IPS DF 6.9 (cell line): ENCODE results near the gene CACNG7.

Experiments used
- DNase-seq: peaks from one replicate; pipeline ENCODE4 v3.0.0-alpha.2; 2013; ENCODE audit warnings: low read depth, low spot score
- H3K27ac ChIP-seq: one replicate; pipeline ENCODE4 v1.5.1; 2013; ENCODE audit warnings: low read length, control low read depth
- H3K27me3 ChIP-seq: 2 replicates; pipeline ENCODE4 v1.6.1; 2013; ENCODE audit warnings: mild to moderate bottlenecking, low read length; ENCODE audit not compliant: control insufficient read depth, insufficient read depth
- H3K36me3 ChIP-seq: 2 replicates; pipeline ENCODE4 v1.6.1; 2013; ENCODE audit warnings: low read length; ENCODE audit not compliant: control insufficient read depth, insufficient read depth
- H3K4me1 ChIP-seq: 2 replicates; pipeline ENCODE4 v1.6.1; 2013; ENCODE audit warnings: low read length; ENCODE audit not compliant: control insufficient read depth, insufficient read depth
- H3K4me3 ChIP-seq: 2 replicates; pipeline ENCODE4 v1.5.1; 2013; ENCODE audit warnings: mild to moderate bottlenecking, low read length
- H3K9me3 ChIP-seq: 2 replicates; pipeline ENCODE4 v1.6.1; 2013; ENCODE audit warnings: low read length, inconsistent platforms; ENCODE audit not compliant: control insufficient read depth, insufficient read depth
- WGBS: extraction: QIAGEN DNeasy Blood & Tissue Kit; methylation state at CpG from one replicate; pipeline ENCODE4 v1.1.7; 2013; ENCODE audit warnings: mixed read lengths, missing lambda C conversion rate; ENCODE audit not compliant: insufficient read length, insufficient coverage; 5-methylcytosine and 5-hydroxymethylcytosine counted together

CACNG7 gene

GRCh38 chr19:53879140-53880081 lies 29.7 kb upstream of the CACNG7 start:
- Histone ChIP-seq H3K27ac (no peak overlapping the region), H3K36me3 (peaks cover 3% of the 10 kb centered on the region), H3K27me3 (no peaks in the 10 kb centered on the region), H3K4me1 (no peaks in the 10 kb centered on the region), H3K9me3 (no peaks in the 10 kb centered on the region), H3K4me3 (peak overlapping the region; percentile 44; the same call in 1 of the 2 replicates)
- no peak for DNase-seq
- no CpG with 5 or more reads among the region's 51 CpGs for WGBS

DNA sequence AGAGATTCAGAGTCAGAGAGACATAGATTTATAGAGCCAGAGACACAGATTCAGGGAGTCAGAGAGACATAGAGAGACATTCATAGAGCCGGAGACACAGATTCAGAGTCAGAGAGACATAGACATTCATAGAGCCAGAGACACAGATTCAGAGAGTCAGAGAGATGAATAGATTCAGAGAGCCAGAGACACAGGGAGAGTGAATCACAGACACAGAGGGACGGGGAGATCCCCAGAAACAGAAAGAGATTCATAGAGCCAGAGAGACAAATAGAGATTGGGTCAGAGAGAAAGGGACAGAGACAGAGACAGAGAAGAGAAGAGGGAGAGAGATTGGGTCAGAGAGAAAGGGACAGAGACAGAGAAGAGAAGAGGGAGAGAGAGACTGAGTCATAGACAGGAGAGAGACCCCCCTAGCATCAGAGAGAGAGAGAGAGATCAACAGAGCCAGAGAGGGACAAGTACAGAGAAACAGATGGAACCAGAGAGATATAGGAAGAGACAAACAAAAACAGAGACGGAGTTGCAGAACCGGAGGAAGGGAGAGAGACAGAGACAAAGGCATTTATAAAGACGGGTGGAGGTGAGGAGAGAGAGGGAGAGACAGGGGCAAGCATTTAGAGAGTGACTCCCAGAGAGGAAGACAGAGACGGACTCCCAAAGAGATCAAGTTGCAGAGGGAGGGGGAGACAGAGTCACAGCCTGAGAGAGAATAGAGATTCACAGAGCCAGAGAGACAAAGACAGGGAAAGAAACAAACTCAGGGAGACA lies 28.2 kb upstream of the CACNG7 start:
- H3K4me3 ChIP-seq: no peak overlapping the region
- H3K9me3 ChIP-seq: no peaks in the 10 kb centered on the region
- no peaks in the 10 kb centered on the region for H3K4me1 ChIP-seq
- no peak for DNase-seq
- H3K27me3 ChIP-seq: no peaks in the 10 kb centered on the region
- no peaks in the 10 kb centered on the region; the same call in 1 of the 2 replicates for H3K36me3 ChIP-seq
- no peak overlapping the region for H3K27ac ChIP-seq
- WGBS: no CpG with 5 or more reads among the region's 6 CpGs

DNA sequence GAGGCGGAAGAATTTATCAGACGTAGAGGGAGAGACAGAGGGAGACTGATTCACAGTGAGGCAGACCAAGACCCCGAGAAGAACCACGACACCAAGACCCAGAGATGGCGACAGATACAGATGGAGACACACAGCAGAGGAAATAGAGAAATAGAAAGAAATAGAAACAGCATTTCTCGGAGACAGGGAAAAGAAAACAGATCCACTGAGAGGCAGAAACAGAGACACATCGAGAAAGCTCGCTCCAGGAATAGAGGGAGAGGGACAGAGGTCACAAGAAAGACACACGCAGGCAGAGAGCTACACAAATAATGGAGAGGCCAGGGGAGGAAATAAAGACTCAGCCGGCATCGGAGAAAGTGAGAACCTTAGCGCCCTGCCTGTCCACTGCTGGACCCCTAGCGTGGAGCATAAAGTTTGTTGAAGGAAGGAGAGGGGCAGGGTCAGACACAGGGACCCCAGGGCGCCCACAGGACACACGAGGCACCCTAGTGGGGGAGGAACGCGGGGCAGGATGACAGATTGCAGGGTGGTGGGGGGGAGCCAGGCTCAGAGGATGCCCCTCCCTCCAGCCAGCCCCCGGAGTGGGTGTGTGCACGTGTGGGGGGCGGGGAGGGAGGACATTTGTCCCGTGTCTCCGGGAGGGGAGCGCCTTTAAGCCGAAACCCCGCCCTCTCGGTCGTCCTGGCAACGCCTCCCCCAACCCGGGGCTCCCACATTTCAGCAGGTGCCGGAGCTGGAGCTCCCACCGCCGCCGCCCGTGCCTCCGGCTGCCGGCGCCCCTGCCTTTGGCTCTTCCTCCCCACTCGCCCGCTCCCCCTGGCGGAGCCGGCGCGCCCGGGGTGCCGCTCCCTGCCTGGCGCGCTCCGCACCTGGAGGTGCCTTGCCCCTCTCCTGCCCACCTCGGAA lies 27.3 kb upstream of the CACNG7 start, which contains the start of gene PRKCG:
PRKCG (plus strand) TSS at position 716 of the 909 bp plus-strand sequence. CDS start 298 bp downstream, outside the sequence.
- Histone ChIP-seq H3K27me3 (no peaks in the 10 kb centered on the region), H3K36me3 (no peaks in the 10 kb centered on the region), H3K27ac (no peak within 1 kb of the TSS), H3K4me3 (peak within 1 kb of the TSS; percentile 39; the same call in 1 of the 2 replicates), H3K9me3 (no peaks in the 10 kb centered on the region), H3K4me1 (no peaks in the 10 kb centered on the region)
- no peak for DNase-seq
- no CpG with 5 or more reads among the region's 49 CpGs for WGBS

DNA sequence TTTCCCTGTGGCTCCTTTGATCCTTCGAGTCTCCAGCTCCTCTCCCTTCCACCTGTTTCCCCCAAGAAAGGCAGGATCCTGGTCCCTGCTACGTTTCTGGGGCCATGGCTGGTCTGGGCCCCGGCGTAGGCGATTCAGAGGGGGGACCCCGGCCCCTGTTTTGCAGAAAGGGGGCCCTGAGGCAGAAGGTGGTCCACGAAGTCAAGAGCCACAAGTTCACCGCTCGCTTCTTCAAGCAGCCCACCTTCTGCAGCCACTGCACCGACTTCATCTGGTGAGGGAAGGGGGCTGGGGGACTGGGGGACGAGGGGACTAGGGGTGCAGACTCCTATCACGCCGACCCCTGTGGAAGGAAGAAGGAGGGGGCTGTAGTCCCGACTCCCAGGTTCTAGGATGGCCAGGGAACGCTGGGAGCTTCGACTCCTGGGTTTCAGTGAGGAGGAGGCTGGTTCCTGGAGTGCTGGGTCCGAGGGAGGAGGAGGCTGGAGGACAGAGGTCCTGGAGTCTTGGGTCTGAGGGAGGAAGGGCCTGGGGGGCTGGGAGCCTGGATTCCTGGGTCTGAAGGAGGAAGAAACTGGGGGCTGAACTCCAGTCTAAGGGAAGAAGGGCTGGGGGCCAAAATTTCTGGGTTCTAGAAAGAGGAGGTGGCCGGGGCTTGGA lies 26.6 kb upstream of the CACNG7 start:
- H3K4me1 ChIP-seq: no peaks in the 10 kb centered on the region
- peak overlapping the region; percentile 39; the same call in 1 of the 2 replicates for H3K4me3 ChIP-seq
- WGBS: no CpG with 5 or more reads among the region's 18 CpGs

DNA sequence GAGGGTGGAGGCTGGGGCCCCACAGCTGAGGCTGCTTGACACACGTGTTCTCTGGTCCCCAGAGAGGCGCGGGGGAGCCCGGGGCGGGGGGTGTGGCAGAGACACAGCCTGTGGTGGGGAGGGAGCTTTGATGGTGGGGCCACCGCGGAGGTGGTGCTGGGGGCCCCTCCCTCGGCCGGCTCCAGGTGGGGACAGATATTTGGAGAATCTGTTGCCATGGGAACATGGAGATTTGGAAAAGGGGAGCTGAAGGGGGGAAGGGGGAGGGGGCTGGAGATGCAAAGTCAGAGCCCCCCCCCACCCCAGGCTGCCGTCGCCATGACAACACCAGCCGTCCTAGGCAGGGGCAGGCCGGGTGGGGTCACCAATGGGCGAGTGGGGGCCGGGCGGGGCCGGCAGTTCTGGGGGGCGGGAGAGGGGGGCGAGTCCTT lies 25.8 kb upstream of the CACNG7 start:
- Histone ChIP-seq H3K4me1 (no peaks in the 10 kb centered on the region), H3K27me3 (no peaks in the 10 kb centered on the region), H3K36me3 (no peaks in the 10 kb centered on the region), H3K4me3 (peak overlapping the region; percentile 39; the same call in 1 of the 2 replicates), H3K27ac (no peak overlapping the region), H3K9me3 (no peaks in the 10 kb centered on the region)
- no peak for DNase-seq
- no CpG with 5 or more reads among the region's 19 CpGs for WGBS

More for the DNA sequence above, 26.6 kb upstream of the CACNG7 start:
- H3K27me3 ChIP-seq: no peaks in the 10 kb centered on the region
- no peaks in the 10 kb centered on the region for H3K9me3 ChIP-seq
- no peak overlapping the region for H3K27ac ChIP-seq
- DNase-seq: no peak
- H3K36me3 ChIP-seq: no peaks in the 10 kb centered on the region

DNA sequence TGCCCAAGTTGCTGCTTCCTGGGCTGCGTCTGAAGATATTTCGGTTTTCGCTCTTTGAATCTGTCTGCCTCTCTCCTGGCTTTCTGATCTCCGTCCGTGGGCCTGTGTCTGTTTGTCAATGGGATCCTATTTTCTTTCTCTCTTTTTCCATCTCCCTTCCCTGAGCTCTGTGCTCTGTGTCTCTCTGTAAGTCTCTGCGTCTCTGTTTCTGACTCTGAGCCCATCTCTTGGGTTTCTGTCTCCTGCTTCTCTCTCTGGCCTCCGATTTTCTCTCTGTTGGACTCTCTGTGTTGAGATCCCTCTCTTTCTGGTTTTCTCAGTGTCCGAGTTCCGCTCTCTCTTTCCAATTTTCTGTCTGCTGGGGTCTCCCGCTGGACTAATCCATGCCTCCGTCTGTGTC lies 25.3 kb upstream of the CACNG7 start:
- no CpG with 5 or more reads among the region's 11 CpGs for WGBS
- no peak for DNase-seq

GRCh38 chr19:53884256-53884655 lies 24.8 kb upstream of the CACNG7 start:
- no peaks in the 10 kb centered on the region for H3K9me3 ChIP-seq
- DNase-seq: no peak
- no peak overlapping the region for H3K4me3 ChIP-seq

More for the DNA sequence above, 25.3 kb upstream of the CACNG7 start:
- Histone ChIP-seq H3K4me1 (no peaks in the 10 kb centered on the region), H3K4me3 (peak overlapping the region; percentile 12; the same call in 1 of the 2 replicates), H3K27ac (no peak overlapping the region), H3K36me3 (no peaks in the 10 kb centered on the region), H3K9me3 (no peaks in the 10 kb centered on the region), H3K27me3 (no peaks in the 10 kb centered on the region)

GRCh38 chr19:53885036-53885435 lies 24.0 kb upstream of the CACNG7 start:
- no peaks in the 10 kb centered on the region for H3K36me3 ChIP-seq
- no peak for DNase-seq
- no CpG with 5 or more reads among the region's 10 CpGs for WGBS
- H3K4me3 ChIP-seq: no peak overlapping the region
- H3K4me1 ChIP-seq: no peaks in the 10 kb centered on the region
- no peaks in the 10 kb centered on the region for H3K27me3 ChIP-seq
- H3K27ac ChIP-seq: no peak overlapping the region
- H3K9me3 ChIP-seq: no peaks in the 10 kb centered on the region

More at GRCh38 chr19:53884256-53884655, 24.8 kb upstream of the CACNG7 start:
- Histone ChIP-seq H3K27ac (no peak overlapping the region), H3K36me3 (no peaks in the 10 kb centered on the region), H3K27me3 (no peaks in the 10 kb centered on the region), H3K4me1 (no peaks in the 10 kb centered on the region)
- no CpG with 5 or more reads among the region's 12 CpGs for WGBS

- H3K36me3 ChIP-seq: no peaks in the 10 kb centered on the region
- no peaks in the 10 kb centered on the region for H3K4me1 ChIP-seq
- no peak for DNase-seq
- 100% methylated on average over 2 of the region's 23 CpGs for WGBS
- H3K27ac ChIP-seq: no peak overlapping the region
- H3K9me3 ChIP-seq: no peaks in the 10 kb centered on the region
- H3K4me3 ChIP-seq: no peak overlapping the region
- no peaks in the 10 kb centered on the region for H3K27me3 ChIP-seq
Measured at GRCh38 chr19:53892301-53892980, 16.6 kb upstream of the CACNG7 start.
